Measurements from ENCODE around the gene QSOX2. TPM values are rescaled to one million over a fixed set of nuclear protein-coding genes. Genes with fewer than 3 reads are reported as not detected.

QSOX2 gene
- polyA plus RNA-seq, 4 donors = 1.4 to 11.0 (median 4.3) TPM

- FAIRE-seq (no peak), DNase-seq (no peak)
- H3K27me3 ChIP-seq (ENCODE audit: control insufficient read depth in 3 of 3, insufficient read depth in 3 of 3, low read length in 3 of 3) = peaks cover 0 to 11% (median 0%) of the 10 kb centered on the region in 3 donors
- H3K36me3 ChIP-seq (ENCODE audit: control insufficient read depth in 3 of 3, insufficient read depth in 2 of 3, low read depth in 1 of 3, low read length in 3 of 3) = no peaks in the 10 kb centered on the region
- H3K27ac ChIP-seq (ENCODE audit: low read depth in 1 of 3, low read length in 2 of 3) = no peak overlapping the region
- WGBS, 3 donors = 79 to 81% (median 80%) methylated on average over 11 to 13 of the region's 13 CpGs
- H3K9me3 ChIP-seq (ENCODE audit: control insufficient read depth in 2 of 2, insufficient read depth in 1 of 2, low read depth in 1 of 2, low read length in 1 of 2) = no peaks in the 10 kb centered on the region
- no peak overlapping the region for H3K4me3 ChIP-seq (ENCODE audit: low read depth in 1 of 3, low read length in 3 of 3)
- no peaks in the 10 kb centered on the region for H3K4me1 ChIP-seq (ENCODE audit: control insufficient read depth in 3 of 3, insufficient read depth in 2 of 3, low read depth in 1 of 3, low read length in 2 of 3)
Observed at GRCh38 chr9:136258299-136258625, 12.7 kb upstream of the QSOX2 start.

GRCh38 chr9:136257381-136258298, 12.0 kb upstream of the QSOX2 start:
- peaks cover 0 to 11% (median 0%) of the 10 kb centered on the region in 3 donors for H3K27me3 ChIP-seq (ENCODE audit: control insufficient read depth in 3 of 3, insufficient read depth in 3 of 3, low read length in 3 of 3)
- no peak overlapping the region for H3K4me3 ChIP-seq (ENCODE audit: low read depth in 1 of 3, low read length in 3 of 3)
- FAIRE-seq (no peak), DNase-seq (no peak)
- no peak overlapping the region for H3K27ac ChIP-seq (ENCODE audit: low read depth in 1 of 3, low read length in 2 of 3)
- 80 to 82% (median 80%) methylated on average over 36 to 39 of the region's 39 CpGs for WGBS, 3 donors
- no peaks in the 10 kb centered on the region for H3K9me3 ChIP-seq (ENCODE audit: control insufficient read depth in 2 of 2, insufficient read depth in 1 of 2, low read depth in 1 of 2, low read length in 1 of 2)
- H3K36me3 ChIP-seq (ENCODE audit: control insufficient read depth in 3 of 3, insufficient read depth in 2 of 3, low read depth in 1 of 3, low read length in 3 of 3) = no peaks in the 10 kb centered on the region
- no peaks in the 10 kb centered on the region for H3K4me1 ChIP-seq (ENCODE audit: control insufficient read depth in 3 of 3, insufficient read depth in 2 of 3, low read depth in 1 of 3, low read length in 2 of 3)

- no peaks in the 10 kb centered on the region for H3K9me3 ChIP-seq (ENCODE audit: control insufficient read depth in 2 of 2, insufficient read depth in 1 of 2, low read depth in 1 of 2, low read length in 1 of 2)
- no peaks in the 10 kb centered on the region for H3K4me1 ChIP-seq (ENCODE audit: control insufficient read depth in 3 of 3, insufficient read depth in 2 of 3, low read depth in 1 of 3, low read length in 2 of 3)
- no peak for DNase-seq
- H3K4me3 ChIP-seq (ENCODE audit: low read depth in 1 of 3, low read length in 3 of 3) = no peak overlapping the region
- peaks cover 0 to 11% (median 0%) of the 10 kb centered on the region in 3 donors for H3K27me3 ChIP-seq (ENCODE audit: control insufficient read depth in 3 of 3, insufficient read depth in 3 of 3, low read length in 3 of 3)
- WGBS, 3 donors = 47 to 63% (median 52%) methylated on average over 28 of the region's 28 CpGs
- H3K27ac ChIP-seq (ENCODE audit: low read depth in 1 of 3, low read length in 2 of 3) = no peak overlapping the region
- no peaks in the 10 kb centered on the region for H3K36me3 ChIP-seq (ENCODE audit: control insufficient read depth in 3 of 3, insufficient read depth in 2 of 3, low read depth in 1 of 3, low read length in 3 of 3)
- no peak for FAIRE-seq
Observed at GRCh38 chr9:136255896-136256890, 10.6 kb upstream of the QSOX2 start.

GRCh38 chr9:136255166-136255538, 9.5 kb upstream of the QSOX2 start:
- no peaks in the 10 kb centered on the region for H3K9me3 ChIP-seq (ENCODE audit: control insufficient read depth in 2 of 2, insufficient read depth in 1 of 2, low read depth in 1 of 2, low read length in 1 of 2)
- WGBS, 3 donors = 13 to 49% (median 27%) methylated on average over 12 of the region's 12 CpGs
- no peaks in the 10 kb centered on the region for H3K36me3 ChIP-seq (ENCODE audit: control insufficient read depth in 3 of 3, insufficient read depth in 2 of 3, low read depth in 1 of 3, low read length in 3 of 3)
- FAIRE-seq (no peak), DNase-seq (no peak)
- H3K4me1 ChIP-seq (ENCODE audit: control insufficient read depth in 3 of 3, insufficient read depth in 2 of 3, low read depth in 1 of 3, low read length in 2 of 3) = no peaks in the 10 kb centered on the region
- peaks cover 0 to 20% (median 0%) of the 10 kb centered on the region in 3 donors for H3K27me3 ChIP-seq (ENCODE audit: control insufficient read depth in 3 of 3, insufficient read depth in 3 of 3, low read length in 3 of 3)
- H3K4me3 ChIP-seq (ENCODE audit: low read depth in 1 of 3, low read length in 3 of 3) = no peak overlapping the region
- no peak overlapping the region for H3K27ac ChIP-seq (ENCODE audit: low read depth in 1 of 3, low read length in 2 of 3)

- WGBS, 3 donors = 55 to 65% (median 64%) methylated on average over 22 to 25 of the region's 25 CpGs
- peaks cover 0 to 25% (median 0%) of the 10 kb centered on the region in 3 donors for H3K27me3 ChIP-seq (ENCODE audit: control insufficient read depth in 3 of 3, insufficient read depth in 3 of 3, low read length in 3 of 3)
- FAIRE-seq (no peak), DNase-seq (no peak)
- H3K27ac ChIP-seq (ENCODE audit: low read depth in 1 of 3, low read length in 2 of 3) = no peak overlapping the region
- no peaks in the 10 kb centered on the region for H3K36me3 ChIP-seq (ENCODE audit: control insufficient read depth in 3 of 3, insufficient read depth in 2 of 3, low read depth in 1 of 3, low read length in 3 of 3)
- H3K4me1 ChIP-seq (ENCODE audit: control insufficient read depth in 3 of 3, insufficient read depth in 2 of 3, low read depth in 1 of 3, low read length in 2 of 3) = no peaks in the 10 kb centered on the region
- H3K4me3 ChIP-seq (ENCODE audit: low read depth in 1 of 3, low read length in 3 of 3) = no peak overlapping the region
- H3K9me3 ChIP-seq (ENCODE audit: control insufficient read depth in 2 of 2, insufficient read depth in 1 of 2, low read depth in 1 of 2, low read length in 1 of 2) = no peaks in the 10 kb centered on the region
Observed at GRCh38 chr9:136254381-136255165, 9.0 kb upstream of the QSOX2 start.

- DNase-seq (no peak), FAIRE-seq (no peak)
- Histone ChIP-seq H3K4me3 (ENCODE audit: low read depth in 1 of 3, low read length in 3 of 3) (no peak overlapping the region), H3K27me3 (ENCODE audit: control insufficient read depth in 3 of 3, insufficient read depth in 3 of 3, low read length in 3 of 3) (peaks cover 0 to 36% (median 0%) of the 10 kb centered on the region in 3 donors), H3K27ac (ENCODE audit: low read depth in 1 of 3, low read length in 2 of 3) (no peak overlapping the region), H3K9me3 (ENCODE audit: control insufficient read depth in 2 of 2, insufficient read depth in 1 of 2, low read depth in 1 of 2, low read length in 1 of 2) (no peaks in the 10 kb centered on the region), H3K4me1 (ENCODE audit: control insufficient read depth in 3 of 3, insufficient read depth in 2 of 3, low read depth in 1 of 3, low read length in 2 of 3) (no peaks in the 10 kb centered on the region), H3K36me3 (ENCODE audit: control insufficient read depth in 3 of 3, insufficient read depth in 2 of 3, low read depth in 1 of 3, low read length in 3 of 3) (no peaks in the 10 kb centered on the region)
- 76 to 84% (median 77%) methylated on average over 28 to 32 of the region's 32 CpGs for WGBS, 3 donors
Observed at GRCh38 chr9:136253246-136254130, 7.9 kb upstream of the QSOX2 start.

DNA sequence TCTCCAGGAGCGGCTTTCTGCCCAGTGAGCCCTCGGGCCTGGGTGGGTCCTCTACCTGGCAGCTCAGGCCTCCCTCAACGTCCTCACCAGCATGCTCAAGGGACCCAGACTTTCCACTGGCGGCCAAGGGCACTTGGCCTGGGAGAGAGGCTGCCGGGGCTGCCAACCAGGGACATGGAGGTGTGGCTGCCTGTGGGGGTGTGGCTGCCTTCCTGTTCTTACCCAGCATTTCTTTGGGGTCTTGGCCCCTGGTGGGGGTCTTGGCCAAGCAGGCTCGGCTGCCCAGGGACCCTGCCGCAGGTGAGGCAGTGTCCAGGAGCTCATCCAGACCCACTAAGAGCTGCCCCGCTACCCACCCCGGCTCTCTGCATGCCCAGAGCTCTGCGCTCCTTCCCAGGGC, 7.2 kb upstream of the QSOX2 start:
- no peak for DNase-seq
- Histone ChIP-seq H3K4me3 (ENCODE audit: low read depth in 1 of 3, low read length in 3 of 3) (no peak overlapping the region), H3K27ac (ENCODE audit: low read depth in 1 of 3, low read length in 2 of 3) (no peak overlapping the region), H3K9me3 (ENCODE audit: control insufficient read depth in 2 of 2, insufficient read depth in 1 of 2, low read depth in 1 of 2, low read length in 1 of 2) (no peaks in the 10 kb centered on the region), H3K4me1 (ENCODE audit: control insufficient read depth in 3 of 3, insufficient read depth in 2 of 3, low read depth in 1 of 3, low read length in 2 of 3) (no peaks in the 10 kb centered on the region), H3K27me3 (ENCODE audit: control insufficient read depth in 3 of 3, insufficient read depth in 3 of 3, low read length in 3 of 3) (peaks cover 0 to 38% (median 0%) of the 10 kb centered on the region in 3 donors), H3K36me3 (ENCODE audit: control insufficient read depth in 3 of 3, insufficient read depth in 2 of 3, low read depth in 1 of 3, low read length in 3 of 3) (no peaks in the 10 kb centered on the region)
- WGBS, 3 donors = 78 to 84% (median 81%) methylated on average over 8 to 10 of the region's 10 CpGs
- no peak for FAIRE-seq

Data from small intestine (tissue), 7 donors.